Esophagus muscularis mucosa (tissue), 4 donors: ENCODE measurements around the gene WDR70. TPM values are rescaled to one million over a fixed set of nuclear protein-coding genes. Genes with fewer than 3 reads are reported as not detected.
"Not testable (repeated sequence)": the region's sequence is repeated elsewhere in the genome, so short reads cannot be mapped to it uniquely, and the experiment has no call there.

Experiments
- DNase-seq: peaks from one replicate; pipeline ENCODE4 v3.0.0-alpha.2; 2017; ENCODE audit errors: extremely low spot score
- H3K27ac ChIP-seq, 4 donors: fragments of 200-600 bp; sonication (generic); replicated peaks in 1 of 4; 1 replicate in 3 of 4; 2 replicates in 1 of 4; pipeline ENCODE4 v1.5.1; 2016 to 2019; ENCODE audit warnings: mild to moderate bottlenecking in 1 of 4
- H3K27me3 ChIP-seq, 4 donors: fragments of 200-600 bp; sonication (generic); one replicate each; pipeline versions ENCODE4 v1.5.1 to v1.6.0; 2016 to 2019
- H3K36me3 ChIP-seq, 4 donors: fragments of 200-600 bp; sonication (generic); one replicate each; pipeline ENCODE4 v1.5.1; 2016 to 2019
- H3K4me1 ChIP-seq, 4 donors: fragments of 200-600 bp; sonication (generic); one replicate each; pipeline ENCODE4 v1.5.1; 2016 to 2019
- H3K4me3 ChIP-seq, 4 donors: fragments of 200-600 bp; sonication (generic); 1 replicate in 2 of 4; 2 replicates in 2 of 4; pipeline ENCODE4 v1.5.1; 2016 to 2019; ENCODE audit warnings: mild to moderate bottlenecking in 4 of 4, moderate library complexity in 1 of 4
- H3K9me3 ChIP-seq, 4 donors: fragments of 200-600 bp; sonication (generic); 1 replicate in 3 of 4; 2 replicates in 1 of 4; pipeline ENCODE4 v1.5.1; 2016 to 2019
- EP300 ChIP-seq: sonication (generic); formaldehyde crosslinking; IDR thresholded peaks from one replicate; pipeline ENCODE4 v1.6.1; 2017; ENCODE audit warnings: antibody characterized with exemption
- POLR2A ChIP-seq: fragments of 450-650 bp; IDR thresholded peaks from one replicate; pipeline ENCODE4 v1.6.1; 2017; ENCODE audit warnings: antibody characterized with exemption, moderate library complexity, mild to moderate bottlenecking, low read depth
- POLR2AphosphoS5 ChIP-seq, 2 donors: sonication (generic); formaldehyde crosslinking; IDR thresholded peaks; one replicate each; pipeline ENCODE4 v1.6.1; 2017; ENCODE audit warnings: antibody characterized with exemption in 2 of 2
- WGBS: methylation state at CpG from one replicate; pipeline ENCODE4 v1.1.5; 2018; 5-methylcytosine and 5-hydroxymethylcytosine counted together
- intact Hi-C: fragments of 100-400 bp; cut with DNase I; formaldehyde crosslinking; loops from one replicate; pipeline ENCODE4 v1.15.1; 2023
- total RNA-seq, 4 donors: library from RNA; depleted of rRNA; stranded (reverse); fragments of >200 nt; gene quantifications; one replicate each; pipeline versions ENCODE4 v1.1.0 to v1.2.1, GENCODE V29; 2016
- TF ChIP-seq, protein P1 (sequence below), 3 experiments: fragments of 200-600 bp in 2 of 3; fragments of 450-650 bp in 1 of 3; sonication (generic) in 2 of 3; IDR thresholded peaks; one replicate each; pipeline ENCODE4 v1.5.1; 2017 to 2019; ENCODE audit warnings: antibody characterized with exemption in 3 of 3, mild to moderate bottlenecking in 2 of 3, moderate library complexity in 1 of 3

WDR70 gene
- total RNA-seq, 4 donors from 2014 or later = 15.6 to 24.1 (median 19.6) TPM

DNA sequence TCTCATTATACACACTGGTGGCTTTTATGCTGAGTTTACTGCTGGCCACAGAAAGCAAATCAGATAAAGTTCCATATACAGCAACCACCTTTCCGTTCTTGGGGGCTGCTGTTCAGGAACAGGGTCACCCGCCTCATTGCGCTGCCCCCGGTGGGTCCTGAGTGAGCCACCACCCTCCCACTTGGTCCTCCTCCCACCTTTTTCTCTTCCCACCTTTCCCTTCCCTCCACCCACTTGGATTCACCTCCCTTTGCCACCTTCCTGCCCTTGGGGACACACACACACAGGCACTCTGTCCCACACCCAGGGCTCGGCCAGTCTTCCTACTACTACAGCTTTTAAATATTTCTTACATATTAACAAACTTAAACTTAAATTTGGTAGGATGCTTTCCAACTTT lies 127.6 kb downstream of the WDR70 start:
- H3K4me3 ChIP-seq = no peak overlapping the region
- intact Hi-C loops = no loop called here
- no peaks in the 10 kb centered on the region for H3K9me3 ChIP-seq
- no peak for DNase-seq
- peaks cover 0 to 2% (median under 1%) of the 10 kb centered on the region in 4 donors for H3K4me1 ChIP-seq
- WGBS = over 99% methylated on average over 5 of the region's 5 CpGs
- no peaks in the 10 kb centered on the region for H3K27me3 ChIP-seq
- no peaks in the 10 kb centered on the region for H3K36me3 ChIP-seq
- TF ChIP-seq POLR2AphosphoS5 (IDR thresholded peaks at IDR 0.05) = no peak
- no peak for TF ChIP-seq EP300
- TF ChIP-seq, protein P1, sequence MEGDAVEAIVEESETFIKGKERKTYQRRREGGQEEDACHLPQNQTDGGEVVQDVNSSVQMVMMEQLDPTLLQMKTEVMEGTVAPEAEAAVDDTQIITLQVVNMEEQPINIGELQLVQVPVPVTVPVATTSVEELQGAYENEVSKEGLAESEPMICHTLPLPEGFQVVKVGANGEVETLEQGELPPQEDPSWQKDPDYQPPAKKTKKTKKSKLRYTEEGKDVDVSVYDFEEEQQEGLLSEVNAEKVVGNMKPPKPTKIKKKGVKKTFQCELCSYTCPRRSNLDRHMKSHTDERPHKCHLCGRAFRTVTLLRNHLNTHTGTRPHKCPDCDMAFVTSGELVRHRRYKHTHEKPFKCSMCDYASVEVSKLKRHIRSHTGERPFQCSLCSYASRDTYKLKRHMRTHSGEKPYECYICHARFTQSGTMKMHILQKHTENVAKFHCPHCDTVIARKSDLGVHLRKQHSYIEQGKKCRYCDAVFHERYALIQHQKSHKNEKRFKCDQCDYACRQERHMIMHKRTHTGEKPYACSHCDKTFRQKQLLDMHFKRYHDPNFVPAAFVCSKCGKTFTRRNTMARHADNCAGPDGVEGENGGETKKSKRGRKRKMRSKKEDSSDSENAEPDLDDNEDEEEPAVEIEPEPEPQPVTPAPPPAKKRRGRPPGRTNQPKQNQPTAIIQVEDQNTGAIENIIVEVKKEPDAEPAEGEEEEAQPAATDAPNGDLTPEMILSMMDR (IDR thresholded peaks at IDR 0.05) = no peak
- TF ChIP-seq POLR2A = no peak
- H3K27ac ChIP-seq = no peak overlapping the region

DNA sequence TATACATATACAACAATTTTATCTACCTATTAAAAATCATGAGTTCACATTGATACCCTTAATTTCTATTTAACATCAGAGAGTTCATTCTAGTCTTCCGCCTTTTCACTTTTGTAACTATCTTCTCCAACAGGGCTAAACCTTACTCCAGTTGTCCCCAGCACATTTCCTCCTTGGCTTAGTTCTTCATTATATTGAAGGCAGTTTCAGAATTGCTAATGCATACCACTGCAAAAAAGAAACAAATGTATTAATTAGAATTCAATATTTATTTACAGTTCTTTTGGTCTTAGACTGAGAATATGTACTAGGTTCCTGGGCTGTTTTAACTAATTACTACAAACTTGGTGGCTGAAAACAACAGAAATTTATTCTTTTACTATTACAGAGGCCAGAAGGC lies 132.5 kb downstream of the WDR70 start:
- no peak overlapping the region for H3K27ac ChIP-seq

DNA sequence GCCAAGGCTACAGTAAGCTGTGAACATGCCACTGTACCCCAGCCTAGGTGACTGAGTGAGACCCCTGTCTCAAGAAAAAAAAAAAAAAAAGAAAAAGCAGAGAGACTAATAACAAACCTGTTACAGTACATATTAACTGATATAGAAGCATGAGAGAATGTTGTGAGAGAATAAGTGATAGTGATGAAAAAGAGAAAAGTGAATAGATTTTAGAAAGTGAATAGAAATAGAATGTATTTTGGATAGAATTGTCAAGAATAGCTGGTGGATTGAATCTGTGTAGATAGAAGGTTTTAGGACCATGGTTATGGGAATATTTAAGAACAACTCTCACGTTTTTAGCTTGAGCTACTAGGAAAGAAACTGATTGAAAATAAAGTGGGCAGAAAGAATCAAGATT lies 135.8 kb downstream of the WDR70 start:
- no peak for TF ChIP-seq POLR2AphosphoS5 (IDR thresholded peaks at IDR 0.05)
- TF ChIP-seq POLR2A = no peak
- TF ChIP-seq, protein P1 (IDR thresholded peaks at IDR 0.05) = no peak
- no peak for TF ChIP-seq EP300

More for the DNA sequence above, 132.5 kb downstream of the WDR70 start:
- 100% methylated on average over 1 of the region's 1 CpG for WGBS
- Histone ChIP-seq H3K4me1 (no peaks in the 10 kb centered on the region), H3K4me3 (no peak overlapping the region), H3K36me3 (peaks cover 0 to 2% (median 0%) of the 10 kb centered on the region in 4 donors), H3K27me3 (no peaks in the 10 kb centered on the region), H3K9me3 (no peaks in the 10 kb centered on the region)
- no peak for DNase-seq
- intact Hi-C loops = no loop called here
- TF ChIP-seq POLR2A = no peak

DNA sequence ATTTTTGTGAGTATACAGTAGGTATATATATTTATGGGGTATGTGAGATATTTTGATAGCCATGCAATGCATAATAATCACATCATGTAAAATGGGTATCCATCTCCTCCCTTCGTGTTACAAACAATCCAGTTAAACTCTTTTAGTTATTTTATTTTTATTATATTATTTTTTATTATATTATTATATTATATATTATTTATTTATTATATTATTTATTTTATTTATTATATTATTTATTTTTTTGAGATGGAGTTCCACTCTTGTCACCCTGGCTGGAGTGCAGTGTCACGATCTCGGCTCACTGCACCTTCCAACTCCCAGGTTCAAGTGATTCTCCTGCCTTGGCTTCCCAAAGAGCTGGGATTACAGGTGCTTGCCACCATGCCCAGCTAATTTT lies 138.6 kb downstream of the WDR70 start:
- no peaks in the 10 kb centered on the region for H3K9me3 ChIP-seq
- WGBS = 98% methylated on average over 3 of the region's 3 CpGs
- no peak overlapping the region for H3K4me3 ChIP-seq
- H3K27me3 ChIP-seq = no peaks in the 10 kb centered on the region
- DNase-seq = no peak
- no peaks in the 10 kb centered on the region for H3K4me1 ChIP-seq
- H3K27ac ChIP-seq = no peak overlapping the region
- TF ChIP-seq, protein P1 (IDR thresholded peaks at IDR 0.05) = no peak
- no peak for TF ChIP-seq POLR2AphosphoS5 (IDR thresholded peaks at IDR 0.05)
- TF ChIP-seq POLR2A = no peak
- TF ChIP-seq EP300 = no peak
- intact Hi-C loops = no loop called here
- H3K36me3 ChIP-seq = peaks cover 7 to 23% (median 9%) of the 10 kb centered on the region in 4 donors

More for the DNA sequence above, 135.8 kb downstream of the WDR70 start:
- Histone ChIP-seq H3K9me3 (no peaks in the 10 kb centered on the region), H3K27ac (no peak overlapping the region), H3K4me1 (no peaks in the 10 kb centered on the region), H3K27me3 (no peaks in the 10 kb centered on the region), H3K36me3 (peaks cover 7 to 17% (median 7%) of the 10 kb centered on the region in 4 donors), H3K4me3 (no peak overlapping the region)
- intact Hi-C loops = no loop called here
- DNase-seq = no peak
- WGBS = 80% methylated on average over 1 of the region's 1 CpG

DNA sequence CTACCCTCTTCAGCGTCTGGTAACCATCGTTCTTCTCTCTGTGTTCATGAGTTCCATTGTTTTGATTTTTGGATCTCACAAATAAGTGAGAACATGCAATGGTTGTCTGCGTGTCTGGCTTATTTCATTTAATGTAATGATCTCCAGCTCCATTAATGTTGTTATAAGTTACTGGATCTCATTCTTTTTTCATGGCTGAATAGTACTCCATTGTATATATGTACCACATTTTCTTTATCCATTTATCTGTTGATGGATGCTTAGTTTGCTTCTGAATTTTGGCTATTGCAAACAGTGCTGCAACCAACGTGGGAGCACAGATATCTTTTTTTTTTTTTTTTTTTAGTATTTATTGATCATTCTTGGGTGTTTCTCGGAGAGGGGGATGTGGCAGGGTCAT lies 139.2 kb downstream of the WDR70 start:
- H3K4me1 ChIP-seq, intact Hi-C loops, H3K4me3 ChIP-seq, H3K27me3 ChIP-seq, H3K27ac ChIP-seq, DNase-seq, H3K9me3 ChIP-seq: not testable (repeated sequence)
- 98% methylated on average over 5 of the region's 5 CpGs for WGBS
- H3K36me3 ChIP-seq = peaks cover 7 to 21% (median 11%) of the 10 kb centered on the region in 4 donors

DNA sequence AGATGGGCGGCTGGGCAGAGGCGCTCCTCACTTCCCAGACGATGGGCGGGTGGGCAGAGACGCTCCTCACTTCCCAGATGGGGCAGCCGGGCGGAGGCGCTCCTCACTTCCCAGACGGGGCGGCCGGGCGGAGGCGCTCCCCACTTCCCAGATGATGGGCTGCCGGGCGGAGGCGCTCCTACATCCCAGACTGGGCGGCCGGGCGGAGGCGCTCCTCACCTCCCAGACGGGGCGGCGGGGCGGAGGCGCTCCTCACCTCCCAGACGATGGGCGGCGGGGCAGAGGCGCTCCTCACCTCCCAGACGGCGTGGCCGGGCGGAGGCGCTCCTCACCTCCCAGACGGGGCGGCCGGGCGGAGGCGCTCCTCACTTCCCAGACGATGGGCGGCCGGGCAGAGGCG lies 140.2 kb downstream of the WDR70 start:
- WGBS = 100% methylated on average over 6 of the region's 43 CpGs
- intact Hi-C loops = no loop called here

More for the DNA sequence above, 140.2 kb downstream of the WDR70 start:
- no peak overlapping the region for H3K4me3 ChIP-seq
- H3K27ac ChIP-seq = no peak overlapping the region
- peaks cover 7 to 21% (median 11%) of the 10 kb centered on the region in 4 donors for H3K36me3 ChIP-seq
- H3K4me1 ChIP-seq = no peaks in the 10 kb centered on the region
- no peak for DNase-seq
- TF ChIP-seq, protein P1 (IDR thresholded peaks at IDR 0.05) = no peak
- TF ChIP-seq POLR2A = no peak
- no peak for TF ChIP-seq POLR2AphosphoS5 (IDR thresholded peaks at IDR 0.05)
- TF ChIP-seq EP300 = no peak
- no peaks in the 10 kb centered on the region for H3K27me3 ChIP-seq
- H3K9me3 ChIP-seq = no peaks in the 10 kb centered on the region
